AG04450 (cell line): ENCODE results near the gene CCND2. TPM values are rescaled to one million over a fixed set of nuclear protein-coding genes. Genes with fewer than 3 reads are reported as not detected.

ENCODE experiments used
- CTCF ChIA-PET: fragments of 300-600, 350-600 bp; formaldehyde crosslinking; extraction: SDS; loops from one replicate; lab custom pipeline; 2022; ENCODE audit warnings: antibody characterized with exemption, inconsistent platforms; lab: Charles Lee
- POLR2A ChIA-PET: fragments of 350-600 bp; formaldehyde crosslinking; extraction: SDS; loops from one replicate; lab custom pipeline; 2021; ENCODE audit warnings: antibody characterized with exemption, inconsistent platforms; lab: Yijun Ruan, JAX
- DNase-seq: peaks from one replicate; pipeline ENCODE4 v3.0.0-alpha.2; 2011; ENCODE audit warnings: low read depth, low spot score
- H3K27ac ChIP-seq: one replicate; pipeline ENCODE4 v1.5.1; 2012; ENCODE audit warnings: low read depth, low read length, control low read depth
- H3K27me3 ChIP-seq: one replicate; pipeline ENCODE4 v1.6.0; 2012; ENCODE audit warnings: low read length; ENCODE audit not compliant: control insufficient read depth, insufficient read depth
- H3K4me3 ChIP-seq: 2 replicates; pipeline ENCODE4 v1.5.1; 2011; ENCODE audit warnings: mild to moderate bottlenecking, low read depth, low read length, control low read depth
- H3K9me3 ChIP-seq: 2 replicates; pipeline ENCODE4 v1.5.1; 2012; ENCODE audit warnings: low read length; ENCODE audit not compliant: control insufficient read depth, insufficient read depth
- polyA plus RNA-seq: library from polyadenylated mRNA; depleted of rRNA; stranded (reverse); fragments of >200 nt; gene quantifications from 2 replicates; pipeline ENCODE4 v1.2.3, GENCODE V29; 2011
- TF ChIP-seq, protein P1 (sequence below): IDR thresholded peaks from 2 replicates; pipeline ENCODE4 v1.5.1; 2011; ENCODE audit warnings: low read depth, low read length, control low read depth, inconsistent platforms

The CCND2 gene
- polyA plus RNA-seq, 1 experiment: 4.2 TPM

DNA sequence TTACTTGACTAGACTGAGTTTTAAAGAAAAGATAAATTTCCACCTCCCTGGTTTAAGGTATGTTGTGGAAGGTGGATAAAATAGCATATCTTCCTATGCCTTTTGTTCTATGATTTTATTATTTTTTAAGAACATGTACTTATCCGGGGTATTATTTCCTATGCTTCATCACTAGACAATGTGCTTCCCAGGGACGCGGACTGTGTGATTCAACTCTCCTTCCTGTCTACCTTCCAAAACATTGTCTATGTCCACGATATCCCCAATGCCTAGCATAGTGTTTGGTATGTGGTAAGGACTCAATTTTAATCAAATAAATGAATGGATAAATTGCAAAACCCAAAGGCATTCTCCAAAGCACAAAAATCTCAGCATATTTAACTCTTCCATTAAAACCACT is 8.3 kb upstream of the CCND2 start:
- ChIA-PET POLR2A (no interaction called here), CTCF (interaction anchor here (2.9 kb wide), 1 partner anchor 12 kb away, joined by 15 read pairs; no protein-coding TSS in a partner anchor)
- no peaks in the 10 kb centered on the region; the same call in 1 of the 2 replicates for H3K9me3 ChIP-seq
- TF ChIP-seq, protein P1, sequence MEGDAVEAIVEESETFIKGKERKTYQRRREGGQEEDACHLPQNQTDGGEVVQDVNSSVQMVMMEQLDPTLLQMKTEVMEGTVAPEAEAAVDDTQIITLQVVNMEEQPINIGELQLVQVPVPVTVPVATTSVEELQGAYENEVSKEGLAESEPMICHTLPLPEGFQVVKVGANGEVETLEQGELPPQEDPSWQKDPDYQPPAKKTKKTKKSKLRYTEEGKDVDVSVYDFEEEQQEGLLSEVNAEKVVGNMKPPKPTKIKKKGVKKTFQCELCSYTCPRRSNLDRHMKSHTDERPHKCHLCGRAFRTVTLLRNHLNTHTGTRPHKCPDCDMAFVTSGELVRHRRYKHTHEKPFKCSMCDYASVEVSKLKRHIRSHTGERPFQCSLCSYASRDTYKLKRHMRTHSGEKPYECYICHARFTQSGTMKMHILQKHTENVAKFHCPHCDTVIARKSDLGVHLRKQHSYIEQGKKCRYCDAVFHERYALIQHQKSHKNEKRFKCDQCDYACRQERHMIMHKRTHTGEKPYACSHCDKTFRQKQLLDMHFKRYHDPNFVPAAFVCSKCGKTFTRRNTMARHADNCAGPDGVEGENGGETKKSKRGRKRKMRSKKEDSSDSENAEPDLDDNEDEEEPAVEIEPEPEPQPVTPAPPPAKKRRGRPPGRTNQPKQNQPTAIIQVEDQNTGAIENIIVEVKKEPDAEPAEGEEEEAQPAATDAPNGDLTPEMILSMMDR: no peak
- no peak for DNase-seq
- peaks cover 50% of the 10 kb centered on the region for H3K27me3 ChIP-seq
- H3K4me3 ChIP-seq: no peak overlapping the region
- H3K27ac ChIP-seq: no peak overlapping the region

DNA sequence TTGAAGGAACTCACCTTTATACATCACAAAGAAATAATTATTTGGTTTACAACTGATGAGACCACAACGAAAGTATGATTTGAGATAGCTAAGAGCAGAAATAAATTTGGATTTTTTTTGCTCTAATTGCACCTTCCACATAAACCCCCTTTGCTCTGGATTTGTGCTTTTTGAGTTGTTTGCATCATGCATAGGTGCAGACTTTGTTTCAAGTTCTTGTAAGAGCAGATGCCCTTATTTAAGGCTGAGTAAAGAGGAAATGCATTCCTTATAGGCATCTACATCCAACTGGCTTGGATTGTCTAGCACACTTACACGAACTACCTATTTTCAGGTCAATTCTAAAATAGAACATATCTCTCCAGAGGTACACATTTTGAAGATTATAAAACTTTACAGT is 6.6 kb upstream of the CCND2 start:
- no peak for DNase-seq
- TF ChIP-seq, protein P1: no peak
- POLR2A ChIA-PET: no interaction called here
- Histone ChIP-seq H3K4me3 (no peak overlapping the region), H3K27ac (no peak overlapping the region), H3K27me3 (peaks cover 66% of the 10 kb centered on the region), H3K9me3 (peaks cover 5% of the 10 kb centered on the region; the same call in 1 of the 2 replicates)
- CTCF ChIA-PET: interaction anchor here (3.1 kb wide), 1 partner anchor 11 kb away, joined by 44 read pairs; no protein-coding TSS in a partner anchor

DNA sequence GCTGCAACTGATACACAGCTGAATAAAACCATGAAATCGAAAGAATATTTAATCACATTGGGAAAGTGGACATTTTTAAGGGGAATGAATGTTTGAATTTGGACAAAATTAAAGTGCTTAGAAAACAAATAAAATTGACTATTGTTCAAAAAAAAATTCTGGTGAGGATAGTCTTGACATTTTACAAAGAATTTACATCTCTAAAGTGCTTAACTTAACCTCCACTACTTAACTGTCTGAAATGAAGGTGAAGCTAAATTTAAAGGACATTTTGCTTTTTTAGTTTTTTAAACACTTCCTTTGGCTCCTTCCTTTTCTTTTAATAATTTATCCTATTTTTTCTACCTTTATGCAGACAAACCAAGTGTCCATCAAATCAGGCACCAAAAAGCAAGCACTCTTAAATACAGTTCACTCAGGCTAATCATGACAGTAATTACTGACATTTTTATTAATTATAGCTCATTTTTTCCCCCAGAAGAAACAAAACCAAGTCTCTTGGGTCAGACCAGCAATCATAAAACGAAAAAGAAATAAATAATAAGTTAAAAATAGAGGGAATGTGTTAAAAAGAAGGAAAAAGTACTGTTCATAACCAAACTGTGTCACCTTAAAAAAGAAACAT is 5.7 kb upstream of the CCND2 start:
- Histone ChIP-seq H3K4me3 (no peak overlapping the region), H3K27ac (no peak overlapping the region), H3K27me3 (peaks cover 71% of the 10 kb centered on the region), H3K9me3 (peaks cover 12% of the 10 kb centered on the region; the same call in 1 of the 2 replicates)
- DNase-seq: no peak
- ChIA-PET CTCF (interaction anchor here (0.5 to 3.1 kb wide), 5 partner anchors 10 to 382 kb away, joined by 3 to 44 read pairs (median 7); no protein-coding TSS in a partner anchor), POLR2A (interaction anchor here (0.6 kb wide), 1 partner anchor 160 kb away, joined by 3 read pairs; no protein-coding TSS in a partner anchor)
- TF ChIP-seq, protein P1: no peak

DNA sequence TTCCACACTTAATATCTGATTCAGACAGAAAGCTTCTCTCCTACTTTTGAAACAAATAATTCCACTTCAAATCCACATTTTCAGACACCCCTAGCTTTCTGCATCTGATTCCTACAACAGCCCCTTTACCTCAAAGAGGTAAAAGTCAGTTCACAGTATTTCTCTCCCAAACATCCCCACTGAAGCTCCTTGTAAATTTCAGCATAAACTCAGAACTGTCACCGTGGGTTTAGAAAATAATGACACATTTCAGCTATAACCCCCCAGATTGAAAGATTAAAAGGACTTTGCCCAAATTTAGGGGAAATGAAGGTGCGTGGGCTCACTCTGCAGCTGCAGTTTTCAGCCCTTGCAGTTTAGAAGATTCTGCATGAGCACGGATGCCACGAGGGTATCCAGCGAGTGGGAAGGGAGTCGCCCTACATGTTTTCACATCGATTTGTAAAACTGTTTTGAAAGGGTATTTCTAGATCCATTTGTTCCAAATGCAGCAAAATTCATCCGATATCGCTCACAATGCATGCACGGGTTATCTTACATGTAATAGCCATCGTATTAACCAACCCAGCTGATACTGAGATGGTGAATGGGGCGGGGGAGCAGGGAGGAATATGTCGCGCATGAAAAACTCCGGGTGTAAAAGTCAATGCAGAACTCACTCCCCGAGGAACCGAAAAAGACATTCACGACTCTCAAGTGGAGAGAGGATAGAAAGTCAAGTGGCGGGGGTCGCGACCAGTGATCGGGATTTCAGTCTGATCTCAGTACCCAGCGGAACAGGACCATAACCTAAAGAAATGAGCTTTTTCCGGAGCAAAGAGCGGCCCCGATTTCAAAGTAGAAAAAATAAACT is 5.0 kb upstream of the CCND2 start:
- CTCF ChIA-PET: interaction anchor here (0.5 to 3.1 kb wide), 5 partner anchors 9 to 383 kb away, joined by 3 to 44 read pairs (median 7); no protein-coding TSS in a partner anchor
- Histone ChIP-seq H3K4me3 (no peak overlapping the region; the same call in 1 of the 2 replicates), H3K27me3 (peaks cover 74% of the 10 kb centered on the region), H3K27ac (no peak overlapping the region), H3K9me3 (peaks cover 12% of the 10 kb centered on the region; the same call in 1 of the 2 replicates)
- no peak for DNase-seq
- POLR2A ChIA-PET: interaction anchor here (0.6 kb wide), 1 partner anchor 161 kb away, joined by 3 read pairs; no protein-coding TSS in a partner anchor
- TF ChIP-seq, protein P1: no peak
